ENCODE results near the gene IRF2BP2.

Gene IRF2BP2

GRCh38 chr1:234585330-234586055 is 24.5 kb downstream of the IRF2BP2 start:
- no peak for DNase-seq (ENCODE audit: low read depth in 1 of 2, low spot score in 1 of 2)

- no peak for DNase-seq (ENCODE audit: low read depth in 1 of 2, low spot score in 1 of 2)
These were observed 25.1 kb downstream of the IRF2BP2 start for GRCh38 chr1:234584926-234585325.

- no peak for DNase-seq (ENCODE audit: low read depth in 1 of 2, low spot score in 1 of 2)
These were observed 25.6 kb downstream of the IRF2BP2 start for GRCh38 chr1:234584420-234584805.

- DNase-seq (ENCODE audit: low read depth in 1 of 2, low spot score in 1 of 2) = no peak
These were observed 26.1 kb downstream of the IRF2BP2 start for GRCh38 chr1:234583755-234584419.

- no peak for DNase-seq (ENCODE audit: low read depth in 1 of 2, low spot score in 1 of 2)
These were observed 27.2 kb downstream of the IRF2BP2 start for GRCh38 chr1:234582681-234583301.

- DNase-seq (ENCODE audit: low read depth in 1 of 2, low spot score in 1 of 2) = no peak
These were observed 27.8 kb downstream of the IRF2BP2 start for GRCh38 chr1:234582186-234582585.

GRCh38 chr1:234581063-234581714 is 28.8 kb downstream of the IRF2BP2 start:
- DNase-seq (ENCODE audit: low read depth in 1 of 2, low spot score in 1 of 2) = no peak

GRCh38 chr1:234579967-234580366 is 30.0 kb downstream of the IRF2BP2 start:
- DNase-seq (ENCODE audit: low read depth in 1 of 2, low spot score in 1 of 2) = no peak

GRCh38 chr1:234578735-234579134 is 31.2 kb downstream of the IRF2BP2 start:
- no peak for DNase-seq (ENCODE audit: low read depth in 1 of 2, low spot score in 1 of 2)

GRCh38 chr1:234578087-234578486 is 31.9 kb downstream of the IRF2BP2 start:
- DNase-seq (ENCODE audit: low read depth in 1 of 2, low spot score in 1 of 2) = no peak

GRCh38 chr1:234573711-234574299 is 36.2 kb downstream of the IRF2BP2 start:
- no peak for DNase-seq (ENCODE audit: low read depth in 1 of 2, low spot score in 1 of 2)

- DNase-seq (ENCODE audit: low read depth in 1 of 2, low spot score in 1 of 2) = no peak
These were observed 37.0 kb downstream of the IRF2BP2 start for GRCh38 chr1:234572966-234573365.

- DNase-seq (ENCODE audit: low read depth in 1 of 2, low spot score in 1 of 2) = no peak
These were observed 38.3 kb downstream of the IRF2BP2 start for GRCh38 chr1:234571702-234572101.

- no peak for DNase-seq (ENCODE audit: low read depth in 1 of 2, low spot score in 1 of 2)
These were observed 39.5 kb downstream of the IRF2BP2 start for GRCh38 chr1:234570329-234571120.

GRCh38 chr1:234568345-234568744 is 41.6 kb downstream of the IRF2BP2 start:
- no peak for DNase-seq (ENCODE audit: low read depth in 1 of 2, low spot score in 1 of 2)

- no peak for DNase-seq (ENCODE audit: low read depth in 1 of 2, low spot score in 1 of 2)
These were observed 44.8 kb downstream of the IRF2BP2 start for GRCh38 chr1:234565132-234565531.

- no peak for DNase-seq (ENCODE audit: low read depth in 1 of 2, low spot score in 1 of 2)
These were observed 45.6 kb downstream of the IRF2BP2 start for GRCh38 chr1:234564035-234565029.

- DNase-seq (ENCODE audit: low read depth in 1 of 2, low spot score in 1 of 2) = no peak
These were observed 47.6 kb downstream of the IRF2BP2 start for GRCh38 chr1:234562334-234562733.

- no peak for DNase-seq (ENCODE audit: low read depth in 1 of 2, low spot score in 1 of 2)
These were observed 48.7 kb downstream of the IRF2BP2 start for GRCh38 chr1:234561319-234561718.

Measured in activated T-helper 1 cell treated with anti-CD3 and anti-CD28 coated beads, Interleukin-2, amount 50 U/mL, for 16 hours (primary cell).